ENCODE results near the gene RNU1-2. TPM values are rescaled to one million over a fixed set of nuclear protein-coding genes. Genes with fewer than 3 reads are reported as not detected.
"Not testable (repeated sequence)": the region's sequence is repeated elsewhere in the genome, so short reads cannot be mapped to it uniquely, and the experiment has no call there.

Gene RNU1-2
- total RNA-seq, 1 donor from 2014 or later, result 3,564 TPM

DNA sequence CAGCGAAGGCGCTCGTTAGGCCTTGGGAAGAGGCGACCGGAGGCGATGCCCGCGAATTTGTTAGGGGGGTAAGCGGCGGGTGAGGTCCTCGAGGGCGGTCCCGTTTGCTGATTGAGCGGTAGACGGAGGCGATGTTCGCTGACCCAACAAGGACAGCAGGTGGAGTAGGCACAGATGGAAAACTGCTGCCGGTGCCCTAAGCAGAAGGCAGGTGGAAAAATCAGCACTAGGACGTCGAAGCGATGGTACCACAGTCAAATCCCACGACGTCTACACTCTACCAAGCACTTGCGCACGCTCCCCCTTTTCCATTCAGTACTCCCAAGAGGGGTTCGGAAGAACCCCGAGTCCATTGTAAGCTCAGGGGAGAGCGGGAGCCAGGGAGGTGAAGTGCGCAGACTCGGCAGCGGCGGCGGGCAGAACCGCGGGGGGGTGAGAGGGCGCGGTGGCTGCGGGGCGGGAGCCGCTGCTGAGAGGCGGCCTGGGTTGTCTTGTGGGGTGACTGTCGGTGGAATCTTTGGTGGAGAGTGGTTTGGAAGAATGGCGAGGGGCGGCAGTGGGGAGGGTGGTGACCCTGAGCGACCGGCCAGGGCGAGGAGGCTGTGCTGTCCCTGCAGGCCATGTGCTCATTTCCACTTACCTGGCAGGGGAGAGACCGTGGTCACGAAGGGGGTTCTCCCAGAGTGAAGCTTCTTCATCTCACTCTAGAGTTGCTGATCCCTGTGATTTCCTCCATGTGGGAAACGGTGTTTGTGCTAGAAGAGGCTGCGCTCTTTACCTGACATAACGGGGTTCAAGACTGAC lies 22.5 kb upstream of the RNU1-2 start:
- H3K4me1 Mint-ChIP-seq (ENCODE audit: unreplicated experiment); H3K36me3 Mint-ChIP-seq; H3K27ac Mint-ChIP-seq; H3K9me3 Mint-ChIP-seq: not testable (repeated sequence)
- Mint-ChIP-seq H3K27me3 (peaks cover 42% of the 10 kb centered on the region), H3K4me3 (peak overlapping the region; percentile 87)
- DNase-seq (ENCODE audit: extremely low spot score, unreplicated experiment), result peak; percentile 79

DNA sequence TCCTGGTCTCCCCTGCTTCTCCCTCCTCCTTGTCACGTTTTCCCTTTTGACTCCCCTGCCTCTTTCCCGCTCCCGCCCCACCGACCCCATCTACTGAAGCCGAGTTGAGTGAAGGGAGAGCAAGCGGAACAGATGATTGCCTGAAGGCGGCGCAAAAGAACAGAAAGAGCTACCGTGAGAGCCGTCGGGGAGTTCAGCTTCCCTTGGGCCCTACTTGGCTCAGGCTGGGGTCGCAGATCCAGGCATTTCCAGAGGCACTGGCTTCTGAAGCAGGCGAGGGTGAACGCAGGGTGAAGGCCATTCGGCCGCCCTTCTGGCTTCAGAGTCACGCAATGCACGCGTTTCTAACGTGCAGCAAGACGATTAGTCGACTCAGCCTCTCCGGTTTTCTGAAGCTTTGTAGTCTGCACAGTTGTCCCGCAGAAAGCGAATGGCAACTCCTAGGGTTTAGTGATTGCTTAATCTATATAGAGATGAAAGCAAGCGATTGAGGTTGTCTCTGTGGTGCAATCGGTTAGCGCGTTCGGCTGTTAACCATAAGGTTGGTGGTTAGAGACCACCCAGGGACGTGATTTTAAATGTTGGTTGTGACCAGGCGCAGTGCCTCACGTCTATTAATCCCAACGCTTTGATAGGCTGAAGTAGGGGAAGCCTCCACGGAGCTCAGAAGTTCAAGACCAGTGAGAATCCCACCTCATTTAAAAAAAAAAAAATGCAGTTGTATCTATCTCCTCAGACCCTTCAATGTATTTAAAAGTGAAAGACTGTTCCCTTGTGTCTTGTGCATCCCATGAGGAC lies 20.6 kb upstream of the RNU1-2 start:
- H3K9me3 Mint-ChIP-seq; H3K36me3 Mint-ChIP-seq; DNase-seq (ENCODE audit: extremely low spot score, unreplicated experiment); H3K27ac Mint-ChIP-seq; H3K4me3 Mint-ChIP-seq; H3K4me1 Mint-ChIP-seq (ENCODE audit: unreplicated experiment): not testable (repeated sequence)
- H3K27me3 Mint-ChIP-seq, result peaks cover 49% of the 10 kb centered on the region

- not testable (repeated sequence) for H3K4me1 Mint-ChIP-seq (ENCODE audit: unreplicated experiment); DNase-seq (ENCODE audit: extremely low spot score, unreplicated experiment); H3K36me3 Mint-ChIP-seq; H3K9me3 Mint-ChIP-seq; H3K4me3 Mint-ChIP-seq; H3K27ac Mint-ChIP-seq
- peaks cover 25% of the 10 kb centered on the region for H3K27me3 Mint-ChIP-seq
These were observed 14.0 kb upstream of the RNU1-2 start for GRCh38 chr1:16881742-16882141.

GRCh38 chr1:16882986-16883385 lies 12.8 kb upstream of the RNU1-2 start:
- Mint-ChIP-seq H3K27me3 (peaks cover 21% of the 10 kb centered on the region), H3K4me1 (ENCODE audit: unreplicated experiment) (peaks cover 8% of the 10 kb centered on the region)

DNA sequence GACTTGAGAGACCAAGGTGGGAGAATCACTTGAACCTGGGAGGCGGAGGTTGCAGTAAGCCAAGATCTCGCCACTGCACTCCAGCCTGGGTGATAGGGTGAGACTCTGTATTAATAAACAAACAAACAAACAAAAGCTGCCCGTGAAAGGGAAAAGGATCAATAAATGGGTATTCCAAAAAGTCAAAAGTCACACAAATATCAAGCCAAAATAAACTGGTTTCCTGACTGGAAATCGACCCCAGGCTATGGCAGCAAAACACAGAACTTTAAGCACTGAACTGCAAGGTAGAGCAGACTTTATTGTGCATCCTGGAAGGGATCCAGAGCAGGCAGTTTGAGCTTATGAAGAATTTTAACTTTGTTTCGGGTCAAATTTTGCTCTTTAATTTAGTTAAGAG lies 11.3 kb upstream of the RNU1-2 start:
- peaks cover 19% of the 10 kb centered on the region for H3K27me3 Mint-ChIP-seq
- not testable (repeated sequence) for H3K36me3 Mint-ChIP-seq; H3K27ac Mint-ChIP-seq; H3K9me3 Mint-ChIP-seq; H3K4me3 Mint-ChIP-seq; DNase-seq (ENCODE audit: extremely low spot score, unreplicated experiment); H3K4me1 Mint-ChIP-seq (ENCODE audit: unreplicated experiment)

More at GRCh38 chr1:16882986-16883385, 12.8 kb upstream of the RNU1-2 start:
- no peak for DNase-seq (ENCODE audit: extremely low spot score, unreplicated experiment)
- Mint-ChIP-seq H3K4me3 (no peak overlapping the region), H3K9me3 (no peaks in the 10 kb centered on the region), H3K36me3 (no peaks in the 10 kb centered on the region), H3K27ac (no peak overlapping the region)
- no peak for TF ChIP-seq CTCF (conservative IDR thresholded peaks at IDR 0.05)

- no peak overlapping the region for H3K4me3 Mint-ChIP-seq
- DNase-seq (ENCODE audit: extremely low spot score, unreplicated experiment), result no peak
- no peak for TF ChIP-seq CTCF (conservative IDR thresholded peaks at IDR 0.05)
These were observed 8.7 kb upstream of the RNU1-2 start for GRCh38 chr1:16886860-16887605.

DNA sequence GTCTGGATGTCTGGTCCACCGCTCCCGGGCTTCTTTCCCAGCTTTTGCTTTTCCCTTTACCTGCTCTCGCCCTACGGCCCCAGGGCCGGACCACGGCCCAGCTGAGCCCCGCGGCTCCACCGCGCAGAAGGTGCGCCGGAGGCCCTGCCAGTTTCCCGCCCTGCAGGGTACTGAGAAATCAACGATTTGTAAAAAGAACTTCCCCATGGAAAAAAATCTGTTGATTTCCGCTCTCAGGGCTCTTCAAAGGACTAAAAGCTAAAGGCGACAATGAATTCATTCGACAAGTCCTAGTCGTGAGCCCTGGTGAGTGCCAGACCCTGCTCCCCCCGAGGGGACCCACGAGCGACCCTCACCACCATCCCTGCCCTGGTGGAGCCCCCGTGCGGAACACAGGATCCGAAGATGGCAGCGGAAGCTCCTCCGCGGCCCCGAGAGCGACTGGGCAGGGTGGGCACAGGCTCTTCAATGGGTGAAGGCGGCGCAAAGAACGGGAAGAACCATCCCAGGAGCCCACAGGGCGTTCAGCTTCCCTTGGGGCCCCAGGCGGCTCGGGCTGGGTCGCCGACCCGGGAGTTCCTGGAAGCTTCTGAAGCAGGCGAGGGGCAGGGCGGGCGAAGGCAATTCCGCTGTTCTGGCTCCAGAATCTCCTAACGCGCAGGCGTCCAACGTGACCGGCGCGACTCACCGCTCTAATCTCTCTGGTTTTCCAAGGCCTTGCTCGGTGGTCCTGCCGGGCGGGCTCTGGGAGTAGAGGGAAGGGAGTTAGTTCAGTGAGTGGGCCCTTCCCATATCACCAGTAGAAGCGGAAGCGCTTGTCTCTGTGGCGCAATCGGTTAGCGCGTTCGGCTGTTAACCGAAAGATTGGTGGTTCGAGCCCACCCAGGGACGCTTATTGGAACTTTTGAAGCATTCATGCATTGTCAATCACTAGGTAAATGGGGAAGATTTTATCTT lies 6.6 kb upstream of the RNU1-2 start:
- peak; percentile 74 for DNase-seq (ENCODE audit: extremely low spot score, unreplicated experiment)
- H3K27ac Mint-ChIP-seq, result peak overlapping the region; percentile 91

More at GRCh38 chr1:16886860-16887605, 8.7 kb upstream of the RNU1-2 start:
- Mint-ChIP-seq H3K9me3 (no peaks in the 10 kb centered on the region), H3K27me3 (peaks cover 10% of the 10 kb centered on the region), H3K27ac (no peak overlapping the region), H3K36me3 (no peaks in the 10 kb centered on the region), H3K4me1 (ENCODE audit: unreplicated experiment) (peaks cover 8% of the 10 kb centered on the region)

DNA sequence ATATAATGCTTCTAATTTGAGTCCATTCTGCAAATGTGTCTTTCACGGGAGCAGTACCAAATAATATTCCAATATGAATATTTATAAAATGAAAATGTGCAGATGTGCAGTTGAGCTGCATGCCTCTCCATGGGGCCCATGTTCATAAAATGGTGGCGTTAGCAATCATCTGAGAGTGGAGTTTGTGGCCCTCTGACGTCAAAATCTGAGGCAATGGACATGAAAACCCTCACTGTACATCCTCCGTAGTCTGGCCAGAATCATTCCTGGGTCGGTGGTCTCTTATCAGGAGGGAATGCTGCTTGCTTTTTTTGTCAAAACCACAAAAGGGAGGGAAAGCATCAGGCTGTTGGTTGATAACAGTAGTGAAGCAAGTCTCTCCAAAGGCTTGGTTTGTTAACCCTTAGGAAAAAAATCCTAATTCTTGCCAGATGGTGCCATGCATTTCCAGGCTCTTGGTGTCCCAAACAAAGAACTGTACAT lies 5.2 kb upstream of the RNU1-2 start:
- H3K27ac Mint-ChIP-seq; H3K4me3 Mint-ChIP-seq; H3K27me3 Mint-ChIP-seq; H3K4me1 Mint-ChIP-seq (ENCODE audit: unreplicated experiment); DNase-seq (ENCODE audit: extremely low spot score, unreplicated experiment); H3K9me3 Mint-ChIP-seq; H3K36me3 Mint-ChIP-seq: not testable (repeated sequence)

More for the DNA sequence above, 6.6 kb upstream of the RNU1-2 start:
- Mint-ChIP-seq H3K4me3 (peak overlapping the region; percentile 83), H3K27me3 (peaks cover 6% of the 10 kb centered on the region), H3K36me3 (no peaks in the 10 kb centered on the region), H3K4me1 (ENCODE audit: unreplicated experiment) (peaks cover under 1% of the 10 kb centered on the region), H3K9me3 (no peaks in the 10 kb centered on the region)
- TF ChIP-seq CTCF (conservative IDR thresholded peaks at IDR 0.05), result no peak

- not testable (repeated sequence) for H3K27me3 Mint-ChIP-seq; H3K9me3 Mint-ChIP-seq; DNase-seq (ENCODE audit: extremely low spot score, unreplicated experiment); H3K4me3 Mint-ChIP-seq; H3K36me3 Mint-ChIP-seq; H3K4me1 Mint-ChIP-seq (ENCODE audit: unreplicated experiment)
- H3K27ac Mint-ChIP-seq, result peak overlapping the region; percentile 49
These were observed 4.7 kb upstream of the RNU1-2 start for GRCh38 chr1:16891057-16891456.

All from type B pancreatic cell (in vitro differentiated cells).